ENCODE data around the gene SLC9A9.
"Not testable (repeated sequence)": the region's sequence is repeated elsewhere in the genome, so short reads cannot be mapped to it uniquely, and the experiment has no call there.

The SLC9A9 gene

DNA sequence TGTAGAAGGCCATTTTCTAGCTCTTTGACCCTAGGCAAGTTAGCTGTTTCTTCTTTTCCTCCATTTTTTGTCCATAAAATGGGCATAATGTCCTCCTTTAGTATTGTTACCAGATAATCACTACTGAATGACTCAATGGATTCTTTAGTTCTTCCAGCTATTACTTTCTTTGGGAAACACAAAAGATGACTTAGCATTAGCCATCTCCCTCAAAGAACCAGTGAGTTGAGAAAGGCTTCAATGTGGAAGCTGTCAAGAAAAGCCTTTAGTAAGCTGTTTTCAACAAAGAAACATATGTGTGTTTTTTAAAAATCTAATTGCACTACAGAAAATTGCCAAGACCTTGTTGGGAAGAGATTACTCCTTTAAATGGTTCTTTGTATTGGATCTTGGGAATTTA is 135.7 kb downstream of the SLC9A9 start:
- CTCF ChIA-PET = no interaction called here
- Histone ChIP-seq H3K4me3 (ENCODE audit: control insufficient read depth in 1 of 7, extremely low read depth in 1 of 7, insufficient read depth in 4 of 7, low read depth in 2 of 7, low read length in 6 of 7) (no peak overlapping the region), H3K27ac (ENCODE audit: insufficient read depth in 1 of 2, low read depth in 1 of 2, low read length in 2 of 2, poor library complexity in 1 of 2, severe bottlenecking in 2 of 2) (no peak overlapping the region), H3K36me3 (ENCODE audit: control insufficient read depth in 4 of 4, insufficient read depth in 4 of 4, low read length in 3 of 4) (no peaks in the 10 kb centered on the region), H3K4me1 (ENCODE audit: control extremely low read depth in 1 of 4, control insufficient read depth in 4 of 4, insufficient read depth in 4 of 4, low read length in 3 of 4) (peaks cover 0 to 8% (median 3%) of the 10 kb centered on the region in 4 experiments), H3K27me3 (replicated peaks in 2 of 5; ENCODE audit: control insufficient read depth in 4 of 5, insufficient read depth in 5 of 5, low read length in 4 of 5) (no peaks in the 10 kb centered on the region), H3K9me3 (ENCODE audit: control extremely low read depth in 1 of 5, control insufficient read depth in 4 of 5, insufficient read depth in 2 of 5, low read depth in 1 of 5, low read length in 4 of 5) (no peaks in the 10 kb centered on the region)
- POLR2A ChIA-PET = no interaction called here
- DNase-seq = no peak

DNA sequence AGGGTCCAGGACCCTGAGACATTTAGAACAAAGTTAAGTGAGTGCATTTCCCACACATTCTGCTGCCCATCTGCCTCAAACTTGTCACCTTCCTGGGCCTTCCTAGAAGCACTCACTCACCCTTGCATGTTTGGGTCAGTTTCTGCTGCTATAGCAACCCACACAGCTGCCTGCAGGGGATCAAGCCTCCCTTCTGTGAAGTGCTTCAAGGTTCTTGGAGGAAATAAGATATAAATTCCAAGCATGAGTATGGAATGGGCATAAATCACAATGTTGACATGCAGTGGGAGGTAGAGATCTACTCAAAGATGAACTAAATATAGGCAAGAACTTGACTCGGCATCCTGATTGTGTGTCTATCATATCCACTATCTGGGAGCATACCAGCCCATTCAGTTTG is 140.4 kb downstream of the SLC9A9 start:
- POLR2A ChIA-PET = no interaction called here
- DNase-seq = peak in 2 of 3 donors; percentile 27 to 47
- Histone ChIP-seq H3K4me3 (ENCODE audit: control insufficient read depth in 1 of 7, extremely low read depth in 1 of 7, insufficient read depth in 4 of 7, low read depth in 2 of 7, low read length in 6 of 7) (no peak overlapping the region), H3K36me3 (ENCODE audit: control insufficient read depth in 4 of 4, insufficient read depth in 4 of 4, low read length in 3 of 4) (no peaks in the 10 kb centered on the region), H3K27ac (ENCODE audit: insufficient read depth in 1 of 2, low read depth in 1 of 2, low read length in 2 of 2, poor library complexity in 1 of 2, severe bottlenecking in 2 of 2) (no peak overlapping the region), H3K4me1 (ENCODE audit: control extremely low read depth in 1 of 4, control insufficient read depth in 4 of 4, insufficient read depth in 4 of 4, low read length in 3 of 4) (peaks cover 0 to 8% (median 3%) of the 10 kb centered on the region in 4 experiments), H3K9me3 (ENCODE audit: control extremely low read depth in 1 of 5, control insufficient read depth in 4 of 5, insufficient read depth in 2 of 5, low read depth in 1 of 5, low read length in 4 of 5) (no peaks in the 10 kb centered on the region), H3K27me3 (replicated peaks in 2 of 5; ENCODE audit: control insufficient read depth in 4 of 5, insufficient read depth in 5 of 5, low read length in 4 of 5) (no peaks in the 10 kb centered on the region)
- CTCF ChIA-PET = interaction anchor here (1.0 kb wide), 1 partner anchor 33 kb away, joined by 3 read pairs; no protein-coding TSS in a partner anchor
- whole genome bisulfite sequencing (ENCODE audit: insufficient coverage) = 9% methylated on average over 1 of the region's 1 CpG

DNA sequence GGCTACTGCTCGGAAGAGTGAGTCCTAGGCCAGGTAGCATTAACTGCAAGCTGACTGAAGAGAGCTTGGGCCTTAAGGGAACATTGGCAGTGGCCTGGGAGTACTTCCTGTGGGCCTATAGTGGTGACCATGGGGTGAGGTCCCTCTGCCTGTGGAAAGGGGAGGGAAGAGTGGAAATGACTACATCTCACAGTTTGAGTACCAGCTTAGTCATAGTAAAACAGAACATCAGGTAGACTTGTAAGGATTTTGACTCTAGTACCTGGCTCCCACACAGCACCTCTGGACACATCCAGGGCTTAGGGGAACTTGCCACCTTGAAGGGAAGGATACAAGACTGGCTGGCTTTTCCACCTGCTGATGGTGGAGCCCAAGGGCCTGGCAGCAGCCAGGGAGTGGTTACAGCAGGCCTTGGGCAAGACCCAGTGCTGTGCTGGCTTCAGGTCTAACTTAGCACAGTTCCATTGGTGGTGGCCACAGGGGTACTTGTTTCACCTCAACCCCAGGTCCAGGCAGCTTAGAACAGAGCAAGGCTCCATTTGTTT is 147.8 kb downstream of the SLC9A9 start:
- Histone ChIP-seq H3K9me3 (ENCODE audit: control extremely low read depth in 1 of 5, control insufficient read depth in 4 of 5, insufficient read depth in 2 of 5, low read depth in 1 of 5, low read length in 4 of 5) (peaks cover 0 to under 1% (median 0%) of the 10 kb centered on the region in 5 experiments), H3K27ac (ENCODE audit: insufficient read depth in 1 of 2, low read depth in 1 of 2, low read length in 2 of 2, poor library complexity in 1 of 2, severe bottlenecking in 2 of 2) (no peak overlapping the region), H3K27me3 (replicated peaks in 2 of 5; ENCODE audit: control insufficient read depth in 4 of 5, insufficient read depth in 5 of 5, low read length in 4 of 5) (no peaks in the 10 kb centered on the region), H3K4me1 (ENCODE audit: control extremely low read depth in 1 of 4, control insufficient read depth in 4 of 4, insufficient read depth in 4 of 4, low read length in 3 of 4) (peaks cover 0 to 8% (median 0%) of the 10 kb centered on the region in 4 experiments), H3K36me3 (ENCODE audit: control insufficient read depth in 4 of 4, insufficient read depth in 4 of 4, low read length in 3 of 4) (no peaks in the 10 kb centered on the region), H3K4me3 (ENCODE audit: control insufficient read depth in 1 of 7, extremely low read depth in 1 of 7, insufficient read depth in 4 of 7, low read depth in 2 of 7, low read length in 6 of 7) (no peak overlapping the region)
- CTCF ChIA-PET = no interaction called here
- 100% methylated on average over 1 of the region's 1 CpG for WGBS (ENCODE audit: insufficient coverage)
- no peak for DNase-seq
- POLR2A ChIA-PET = no interaction called here

DNA sequence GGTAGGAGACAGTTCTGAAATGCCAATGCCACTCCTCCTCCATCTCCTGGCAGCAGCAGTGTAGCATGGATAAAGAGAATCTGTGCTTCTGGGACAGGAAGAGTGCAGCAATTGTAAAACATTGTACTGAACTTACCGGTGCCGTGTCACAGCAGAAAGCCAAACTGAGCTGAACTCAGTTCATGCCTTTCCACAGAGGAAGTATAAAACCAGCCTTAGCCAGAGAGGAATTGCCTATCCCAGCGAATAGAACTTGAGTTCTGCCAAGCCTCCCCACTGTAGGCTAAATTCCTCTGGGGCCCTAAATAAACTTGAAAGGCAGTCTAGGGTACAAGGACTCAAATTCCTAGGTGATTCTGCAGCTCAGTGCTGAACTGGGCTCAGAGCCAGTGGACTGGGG is 148.8 kb downstream of the SLC9A9 start:
- POLR2A ChIA-PET = no interaction called here
- H3K4me3 ChIP-seq (ENCODE audit: control insufficient read depth in 1 of 7, extremely low read depth in 1 of 7, insufficient read depth in 4 of 7, low read depth in 2 of 7, low read length in 6 of 7) = no peak overlapping the region
- H3K27me3 ChIP-seq (replicated peaks in 2 of 5; ENCODE audit: control insufficient read depth in 4 of 5, insufficient read depth in 5 of 5, low read length in 4 of 5) = no peaks in the 10 kb centered on the region
- H3K4me1 ChIP-seq (ENCODE audit: control extremely low read depth in 1 of 4, control insufficient read depth in 4 of 4, insufficient read depth in 4 of 4, low read length in 3 of 4) = peaks cover 0 to 8% (median 0%) of the 10 kb centered on the region in 4 experiments
- H3K36me3 ChIP-seq (ENCODE audit: control insufficient read depth in 4 of 4, insufficient read depth in 4 of 4, low read length in 3 of 4) = no peaks in the 10 kb centered on the region
- DNase-seq = no peak
- H3K27ac ChIP-seq (ENCODE audit: insufficient read depth in 1 of 2, low read depth in 1 of 2, low read length in 2 of 2, poor library complexity in 1 of 2, severe bottlenecking in 2 of 2) = no peak overlapping the region
- CTCF ChIA-PET = interaction anchor here (0.6 to 1.8 kb wide), 2 partner anchors 17 to 251 kb away, joined by 3 to 4 read pairs; no protein-coding TSS in a partner anchor
- WGBS (ENCODE audit: insufficient coverage) = 67% methylated on average over 3 of the region's 3 CpGs
- peaks cover 0 to 2% (median 0%) of the 10 kb centered on the region in 5 experiments for H3K9me3 ChIP-seq (ENCODE audit: control extremely low read depth in 1 of 5, control insufficient read depth in 4 of 5, insufficient read depth in 2 of 5, low read depth in 1 of 5, low read length in 4 of 5)

DNA sequence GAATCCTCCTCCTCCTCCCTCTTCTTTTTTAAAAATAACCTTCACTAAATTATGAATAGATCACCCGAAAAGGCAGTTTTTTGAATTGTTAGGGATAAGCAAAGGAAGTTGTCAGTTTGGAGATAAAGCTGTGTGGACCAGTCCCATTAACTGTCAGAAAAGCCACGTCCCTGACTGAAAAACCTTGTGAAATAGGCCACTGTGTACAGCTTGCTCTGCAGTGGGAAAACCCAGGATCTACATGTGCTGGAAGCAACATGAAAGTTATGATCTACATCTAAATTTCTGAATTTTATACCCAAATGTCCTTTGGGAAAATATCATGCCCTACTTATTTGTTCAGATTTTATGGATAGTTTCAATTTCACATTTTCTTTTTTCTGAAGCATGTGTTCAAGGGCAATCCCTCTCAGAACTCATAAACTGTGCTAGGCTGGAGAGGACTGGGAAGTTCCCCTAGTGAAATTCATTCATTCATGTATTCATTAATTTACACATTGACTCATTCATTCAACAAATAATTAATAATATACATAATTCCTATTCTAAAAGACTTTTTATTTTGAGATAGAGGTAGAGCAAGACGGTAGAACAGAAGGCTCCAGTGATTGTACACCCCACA is 149.5 kb downstream of the SLC9A9 start:
- Histone ChIP-seq H3K4me3 (ENCODE audit: control insufficient read depth in 1 of 7, extremely low read depth in 1 of 7, insufficient read depth in 4 of 7, low read depth in 2 of 7, low read length in 6 of 7) (no peak overlapping the region), H3K4me1 (ENCODE audit: control extremely low read depth in 1 of 4, control insufficient read depth in 4 of 4, insufficient read depth in 4 of 4, low read length in 3 of 4) (peaks cover 0 to 8% (median 0%) of the 10 kb centered on the region in 4 experiments), H3K36me3 (ENCODE audit: control insufficient read depth in 4 of 4, insufficient read depth in 4 of 4, low read length in 3 of 4) (no peaks in the 10 kb centered on the region), H3K27ac (ENCODE audit: insufficient read depth in 1 of 2, low read depth in 1 of 2, low read length in 2 of 2, poor library complexity in 1 of 2, severe bottlenecking in 2 of 2) (no peak overlapping the region), H3K27me3 (replicated peaks in 2 of 5; ENCODE audit: control insufficient read depth in 4 of 5, insufficient read depth in 5 of 5, low read length in 4 of 5) (no peaks in the 10 kb centered on the region), H3K9me3 (ENCODE audit: control extremely low read depth in 1 of 5, control insufficient read depth in 4 of 5, insufficient read depth in 2 of 5, low read depth in 1 of 5, low read length in 4 of 5) (peaks cover 0 to 2% (median 0%) of the 10 kb centered on the region in 5 experiments)
- POLR2A ChIA-PET = no interaction called here
- no peak for DNase-seq
- 67% methylated on average over 1 of the region's 3 CpGs for WGBS (ENCODE audit: insufficient coverage)
- CTCF ChIA-PET = interaction anchor here (0.6 to 1.8 kb wide), 2 partner anchors 16 to 252 kb away, joined by 3 to 4 read pairs; no protein-coding TSS in a partner anchor

DNA sequence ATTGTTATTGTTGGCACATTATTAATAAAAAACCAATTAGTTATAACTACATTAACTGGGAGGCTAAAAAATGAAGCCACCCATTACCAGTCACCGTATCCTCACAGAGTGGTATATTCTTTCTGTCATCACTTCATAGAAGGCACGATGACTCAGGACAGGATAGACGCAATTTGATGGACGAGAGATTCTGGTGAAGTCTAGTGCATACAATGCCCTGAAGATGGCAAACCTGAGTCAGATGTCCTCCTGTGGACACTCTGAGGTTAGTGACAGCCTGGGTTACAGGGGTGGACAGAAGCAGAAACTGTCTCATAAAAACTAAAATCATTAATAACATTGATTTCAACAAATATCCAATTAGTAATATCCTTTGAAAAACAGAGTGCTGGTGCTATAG is 150.3 kb downstream of the SLC9A9 start:
- Histone ChIP-seq H3K27ac (ENCODE audit: insufficient read depth in 1 of 2, low read depth in 1 of 2, low read length in 2 of 2, poor library complexity in 1 of 2, severe bottlenecking in 2 of 2) (no peak overlapping the region), H3K9me3 (ENCODE audit: control extremely low read depth in 1 of 5, control insufficient read depth in 4 of 5, insufficient read depth in 2 of 5, low read depth in 1 of 5, low read length in 4 of 5) (peaks cover 0 to 2% (median 0%) of the 10 kb centered on the region in 5 experiments), H3K4me1 (ENCODE audit: control extremely low read depth in 1 of 4, control insufficient read depth in 4 of 4, insufficient read depth in 4 of 4, low read length in 3 of 4) (peaks cover 0 to 8% (median 0%) of the 10 kb centered on the region in 4 experiments), H3K27me3 (replicated peaks in 2 of 5; ENCODE audit: control insufficient read depth in 4 of 5, insufficient read depth in 5 of 5, low read length in 4 of 5) (no peaks in the 10 kb centered on the region), H3K4me3 (ENCODE audit: control insufficient read depth in 1 of 7, extremely low read depth in 1 of 7, insufficient read depth in 4 of 7, low read depth in 2 of 7, low read length in 6 of 7) (no peak overlapping the region), H3K36me3 (ENCODE audit: control insufficient read depth in 4 of 4, insufficient read depth in 4 of 4, low read length in 3 of 4) (no peaks in the 10 kb centered on the region)
- DNase-seq = no peak
- ChIA-PET CTCF (no interaction called here), POLR2A (no interaction called here)
- WGBS (ENCODE audit: insufficient coverage) = 80% methylated on average over 1 of the region's 4 CpGs

DNA sequence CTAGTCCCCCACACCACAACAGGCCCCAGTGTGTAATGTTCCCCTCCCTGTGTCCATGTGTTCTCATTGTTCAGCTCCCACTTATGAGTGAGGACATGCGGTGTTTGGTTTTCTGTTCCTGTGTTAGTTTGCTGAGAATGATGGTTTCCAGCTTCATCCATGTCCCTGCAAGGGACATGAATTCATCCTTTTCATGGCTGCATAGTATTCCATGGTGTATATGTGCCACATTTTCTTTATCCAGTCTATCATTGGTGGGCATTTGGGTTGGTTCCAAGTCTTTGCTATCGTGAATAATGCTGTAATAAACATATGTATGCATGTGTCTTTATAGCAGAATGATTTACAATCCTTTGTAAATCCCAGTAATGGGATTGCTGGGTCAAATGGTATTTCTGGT is 152.9 kb downstream of the SLC9A9 start:
- H3K4me3 ChIP-seq (ENCODE audit: control insufficient read depth in 1 of 7, extremely low read depth in 1 of 7, insufficient read depth in 4 of 7, low read depth in 2 of 7, low read length in 6 of 7); CTCF ChIA-PET; H3K36me3 ChIP-seq (ENCODE audit: control insufficient read depth in 4 of 4, insufficient read depth in 4 of 4, low read length in 3 of 4); H3K4me1 ChIP-seq (ENCODE audit: control extremely low read depth in 1 of 4, control insufficient read depth in 4 of 4, insufficient read depth in 4 of 4, low read length in 3 of 4); H3K9me3 ChIP-seq (ENCODE audit: control extremely low read depth in 1 of 5, control insufficient read depth in 4 of 5, insufficient read depth in 2 of 5, low read depth in 1 of 5, low read length in 4 of 5); H3K27me3 ChIP-seq (replicated peaks in 2 of 5; ENCODE audit: control insufficient read depth in 4 of 5, insufficient read depth in 5 of 5, low read length in 4 of 5); POLR2A ChIA-PET; DNase-seq; H3K27ac ChIP-seq (ENCODE audit: insufficient read depth in 1 of 2, low read depth in 1 of 2, low read length in 2 of 2, poor library complexity in 1 of 2, severe bottlenecking in 2 of 2): not testable (repeated sequence)
- WGBS (ENCODE audit: insufficient coverage) = no CpG with 5 or more reads among the region's 2 CpGs

Measured in common myeloid progenitor, CD34-positive (primary cell).